Measurements from ENCODE around the gene PTPRA. TPM values are rescaled to one million over a fixed set of nuclear protein-coding genes. Genes with fewer than 3 reads are reported as not detected.

Gene PTPRA
- total RNA-seq, 2 experiments from 2014 or later: 42.0 to 43.1 TPM

DNA sequence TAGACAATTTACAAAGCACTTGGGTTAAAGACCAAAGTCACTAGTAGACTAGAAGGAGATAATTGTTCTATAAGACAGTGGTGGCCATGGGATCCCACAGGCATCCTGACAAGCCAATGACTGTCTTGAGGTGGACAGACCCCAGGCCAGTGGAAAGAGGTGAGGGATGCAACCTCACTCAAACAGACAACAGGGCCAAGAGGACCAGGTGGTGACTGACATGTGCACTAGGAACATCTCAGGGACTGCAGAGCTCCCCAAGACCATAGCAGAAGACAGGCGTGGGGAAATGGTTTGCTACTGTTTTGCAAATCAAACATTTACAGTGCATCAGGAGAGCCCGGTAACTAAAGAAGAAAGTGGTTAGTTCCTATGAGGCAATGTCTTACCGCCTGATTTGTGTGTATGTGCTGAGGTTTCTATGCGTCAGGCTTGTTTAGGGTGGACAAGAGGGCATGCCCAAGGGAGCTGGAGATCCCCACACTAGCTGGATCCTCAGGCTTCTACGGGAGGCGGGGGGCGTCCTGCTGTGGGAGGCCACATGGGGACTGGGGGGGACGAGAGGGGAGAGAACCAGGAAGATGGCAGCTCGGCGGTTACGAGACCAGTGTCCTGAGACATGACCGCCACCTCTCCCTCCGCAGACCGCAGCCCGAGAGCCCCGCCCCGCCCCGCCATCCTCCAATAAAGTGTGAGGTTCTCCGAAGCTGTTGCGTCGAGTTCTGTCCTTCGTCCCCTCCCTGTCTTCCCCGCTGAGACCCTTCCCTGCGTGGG is 171.9 kb downstream of the PTPRA start:
- H3K9me3 Mint-ChIP-seq: no peaks in the 10 kb centered on the region
- ChIA-PET CTCF (interaction anchor here (0.8 to 0.9 kb wide), 2 partner anchors 8 to 180 kb away, joined by 3 read pairs; no protein-coding TSS in a partner anchor), POLR2A (interaction anchor here (0.5 to 1.6 kb wide), 8 partner anchors 9 to 180 kb away, joined by 3 to 5 read pairs (median 3); partner anchors contain the start of gene OXT)
- peak overlapping the region; percentile 78 for H3K27ac Mint-ChIP-seq
- intact Hi-C loops (cut with micrococcal nuclease): loop anchor here (5.0 kb wide), 1 partner anchor 72 kb away; no protein-coding TSS in a partner anchor
- ATAC-seq (peak; percentile 38), DNase-seq (peak; percentile 65)
- no peaks in the 10 kb centered on the region for H3K27me3 Mint-ChIP-seq
- no peak for TF ChIP-seq CTCF (IDR thresholded peaks at IDR 0.05)
- peaks cover 16% of the 10 kb centered on the region for H3K4me1 Mint-ChIP-seq (ENCODE audit: low read depth)
- peak overlapping the region; percentile 85 for H3K4me3 Mint-ChIP-seq
- H3K36me3 Mint-ChIP-seq (ENCODE audit: low read depth): peaks cover 32% of the 10 kb centered on the region

DNA sequence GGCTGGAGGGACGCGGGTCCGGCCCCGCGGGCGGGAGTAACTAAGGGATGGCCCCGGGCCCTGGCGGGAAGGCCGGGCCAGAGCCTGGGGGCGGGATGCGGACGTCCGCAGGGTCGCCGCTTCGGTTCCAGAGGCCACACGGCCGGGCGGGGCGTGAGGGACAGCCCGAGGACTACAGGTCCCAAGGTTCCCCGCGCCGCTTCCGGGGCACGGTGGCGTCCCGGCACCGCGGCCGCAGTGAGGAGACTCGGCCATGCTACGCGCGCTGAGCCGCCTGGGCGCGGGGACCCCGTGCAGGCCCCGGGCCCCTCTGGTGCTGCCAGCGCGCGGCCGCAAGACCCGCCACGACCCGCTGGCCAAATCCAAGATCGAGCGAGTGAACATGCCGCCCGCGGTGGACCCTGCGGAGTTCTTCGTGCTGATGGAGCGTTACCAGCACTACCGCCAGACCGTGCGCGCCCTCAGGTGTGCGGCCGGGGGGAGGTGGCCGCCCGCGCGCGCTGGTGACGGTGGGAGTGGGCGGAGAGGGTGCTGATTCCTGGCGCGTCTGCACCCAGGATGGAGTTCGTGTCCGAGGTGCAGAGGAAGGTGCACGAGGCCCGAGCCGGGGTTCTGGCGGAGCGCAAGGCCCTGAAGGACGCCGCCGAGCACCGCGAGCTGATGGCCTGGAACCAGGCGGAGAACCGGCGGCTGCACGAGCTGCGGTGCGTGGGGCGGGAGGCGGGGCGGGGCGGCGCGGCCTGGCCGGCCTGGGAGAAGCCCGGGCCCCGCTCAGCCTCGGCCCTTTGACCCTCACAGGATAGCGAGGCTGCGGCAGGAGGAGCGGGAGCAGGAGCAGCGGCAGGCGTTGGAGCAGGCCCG is 172.8 kb downstream of the PTPRA start, which contains the start of gene MRPS26:
TSS of gene MRPS26 (plus strand) at position 237 of the 861 bp plus-strand sequence. CDS start at position 254, 17 bp downstream.
- no peaks in the 10 kb centered on the region for H3K9me3 Mint-ChIP-seq
- no peaks in the 10 kb centered on the region for H3K27me3 Mint-ChIP-seq
- CTCF ChIA-PET: interaction anchor here (0.8 to 0.9 kb wide), 2 partner anchors 8 to 181 kb away, joined by 3 read pairs; no protein-coding TSS in a partner anchor
- peaks cover 33% of the 10 kb centered on the region for H3K36me3 Mint-ChIP-seq (ENCODE audit: low read depth)
- POLR2A ChIA-PET: interaction anchor here (0.6 to 1.6 kb wide), 7 partner anchors 10 to 587 kb away, joined by 3 to 5 read pairs (median 3); no protein-coding TSS in a partner anchor
- intact Hi-C loops (cut with micrococcal nuclease): loop anchor here (5.0 kb wide), 1 partner anchor 71 kb away; no protein-coding TSS in a partner anchor
- H3K4me3 Mint-ChIP-seq: peak within 1 kb of the TSS; percentile 85
- H3K27ac Mint-ChIP-seq: peak within 1 kb of the TSS; percentile 78
- peak; percentile 89 for DNase-seq
- peaks cover 20% of the 10 kb centered on the region for H3K4me1 Mint-ChIP-seq (ENCODE audit: low read depth)
- no peak for TF ChIP-seq CTCF (IDR thresholded peaks at IDR 0.05)
- ATAC-seq: peak; percentile 94

GRCh38 chr20:3046677-3047462 is 173.6 kb downstream of the PTPRA start:
- ATAC-seq (no peak), DNase-seq (peak; percentile 22)
- peak overlapping the region; percentile 85 for H3K4me3 Mint-ChIP-seq
- no peak for TF ChIP-seq CTCF (IDR thresholded peaks at IDR 0.05)
- intact Hi-C loops (cut with micrococcal nuclease): loop anchor here (5.0 kb wide), 1 partner anchor 70 kb away; no protein-coding TSS in a partner anchor
- CTCF ChIA-PET: no interaction called here
- peak overlapping the region; percentile 67 for H3K27ac Mint-ChIP-seq
- no peaks in the 10 kb centered on the region for H3K27me3 Mint-ChIP-seq
- no peaks in the 10 kb centered on the region for H3K9me3 Mint-ChIP-seq
- peaks cover 20% of the 10 kb centered on the region for H3K4me1 Mint-ChIP-seq (ENCODE audit: low read depth)
- H3K36me3 Mint-ChIP-seq (ENCODE audit: low read depth): peaks cover 33% of the 10 kb centered on the region
- POLR2A ChIA-PET: interaction anchor here (0.6 to 1.5 kb wide), 5 partner anchors 62 to 588 kb away, joined by 3 to 5 read pairs (median 3); no protein-coding TSS in a partner anchor

- H3K36me3 Mint-ChIP-seq (ENCODE audit: low read depth): peaks cover 33% of the 10 kb centered on the region
- DNase-seq (no peak), ATAC-seq (no peak)
- ChIA-PET POLR2A (interaction anchor here (0.6 to 0.8 kb wide), 2 partner anchors 24 to 358 kb away, joined by 3 read pairs; no protein-coding TSS in a partner anchor), CTCF (interaction anchor here (0.6 kb wide), 1 partner anchor 13 kb away, joined by 3 read pairs; no protein-coding TSS in a partner anchor)
- no peak overlapping the region for H3K27ac Mint-ChIP-seq
- no peaks in the 10 kb centered on the region for H3K27me3 Mint-ChIP-seq
- peak overlapping the region; percentile 85 for H3K4me3 Mint-ChIP-seq
- no peak for TF ChIP-seq CTCF (IDR thresholded peaks at IDR 0.05)
- H3K9me3 Mint-ChIP-seq: no peaks in the 10 kb centered on the region
- intact Hi-C loops (cut with micrococcal nuclease): loop anchor here (5.0 kb wide), 1 partner anchor 70 kb away; no protein-coding TSS in a partner anchor
- H3K4me1 Mint-ChIP-seq (ENCODE audit: low read depth): peaks cover 20% of the 10 kb centered on the region
Measured at GRCh38 chr20:3047486-3048419, 174.5 kb downstream of the PTPRA start.

Measured in activated CD8-positive, alpha-beta T cell treated with anti-CD3 and anti-CD28 coated beads for 36 hours (primary cell).